GM12878 (cell line): ENCODE data around the gene ABI3. TPM values are rescaled to one million over a fixed set of nuclear protein-coding genes. Genes with fewer than 3 reads are reported as not detected.

Experiments used
- ATAC-seq: fragments of 200-7000 bp; cut with Tn5 transposase; 3 replicates; pipeline ENCODE4 v1.9.1; 2020; ENCODE audit warnings: mild to moderate bottlenecking, moderate library complexity
- BruUV-seq: library from RNA; stranded (reverse); fragments of 400-500 nt; replicated peaks from 2 replicates; lab custom pipeline; 2021; lab: Mats Ljungman, UMichigan
- CTCF ChIA-PET: fragments of 300-600 bp; sonication (Branson Sonifier 250); formaldehyde crosslinking; extraction: SDS; loops from one replicate; lab custom pipeline; 2021; ENCODE audit warnings: inconsistent platforms; lab: Yijun Ruan, JAX
- POLR2A ChIA-PET: fragments of 350-600 bp; formaldehyde crosslinking; extraction: SDS; loops from one replicate; lab custom pipeline; 2021; ENCODE audit warnings: inconsistent platforms; lab: Charles Lee
- RAD21 ChIA-PET: fragments of 300-600 bp; sonication (Branson Sonifier 250); formaldehyde crosslinking; loops from one replicate; lab custom pipeline; 2023; ENCODE audit warnings: antibody characterized with exemption; ENCODE audit not compliant: unreplicated experiment; lab: Charles Lee
- SMC1A ChIA-PET: fragments of 300-600 bp; sonication (Branson Sonifier 250); formaldehyde crosslinking; loops from one replicate; lab custom pipeline; 2023; ENCODE audit not compliant: unreplicated experiment, uncharacterized antibody; lab: Charles Lee
- DNase-seq: peaks from one replicate; pipeline ENCODE4 v3.0.0-alpha.2; 2011; ENCODE audit warnings: low read depth, low spot score
- FAIRE-seq: peaks from 3 replicates; lab custom pipeline; 2011; peaks lifted over from hg19 to GRCh38; lab: Jason Lieb, UNC
- H2AFZ ChIP-seq: 2 replicates; pipeline ENCODE4 v1.6.0; 2011; ENCODE audit warnings: low read depth, low read length, control low read depth; ENCODE audit not compliant: control insufficient read depth
- H3K27ac ChIP-seq: 2 replicates; pipeline ENCODE4 v1.5.1; 2011; ENCODE audit warnings: control low read depth; ENCODE audit not compliant: control insufficient read depth, insufficient read depth
- H3K27me3 ChIP-seq, 2 experiments: replicated peaks in 1 of 2; 2 replicates each; pipeline versions ENCODE4 v1.6.0 to v1.6.1; 2011; ENCODE audit warnings: low read length in 1 of 2; ENCODE audit not compliant: control insufficient read depth in 2 of 2, insufficient read depth in 2 of 2
- H3K36me3 ChIP-seq, 2 experiments: 2 replicates each; pipeline ENCODE4 v1.5.1; 2011; ENCODE audit warnings: low read length in 1 of 2; ENCODE audit not compliant: control insufficient read depth in 2 of 2, insufficient read depth in 2 of 2
- H3K4me1 ChIP-seq: 2 replicates; pipeline ENCODE4 v1.6.1; 2011; ENCODE audit warnings: mild to moderate bottlenecking, low read length, moderate library complexity, mixed read lengths; ENCODE audit not compliant: control insufficient read depth, insufficient read depth
- H3K4me2 ChIP-seq: 2 replicates; pipeline ENCODE4 v1.6.0; 2011; ENCODE audit warnings: control low read depth; ENCODE audit not compliant: control insufficient read depth, insufficient read depth
- H3K4me3 ChIP-seq: fragments of 200-600 bp; sonication (generic); 2 replicates; pipeline ENCODE4 v1.5.1; 2016
- H3K79me2 ChIP-seq: 2 replicates; pipeline ENCODE4 v1.6.0; 2011; ENCODE audit warnings: low read length; ENCODE audit not compliant: control insufficient read depth, insufficient read depth
- H3K9ac ChIP-seq: 2 replicates; pipeline ENCODE4 v1.8.0; 2011; ENCODE audit warnings: low read length, control low read depth, mixed read lengths; ENCODE audit not compliant: control insufficient read depth, insufficient read depth
- H3K9me3 ChIP-seq: replicated peaks from 3 replicates; pipeline ENCODE4 v1.5.1; 2011; ENCODE audit warnings: mild to moderate bottlenecking, low read length; ENCODE audit not compliant: control insufficient read depth, insufficient read depth
- H4K20me1 ChIP-seq: 2 replicates; pipeline ENCODE4 v1.6.0; 2011; ENCODE audit not compliant: control insufficient read depth, insufficient read depth
- ETV6 ChIP-seq, 2 experiments: fragments of 450-650 bp in 1 of 2; IDR thresholded peaks in 1 of 2; conservative IDR thresholded peaks in 1 of 2; 2 replicates each; pipeline ENCODE4 v1.6.1; 2014; ENCODE audit warnings: antibody characterized with exemption in 1 of 2, borderline replicate concordance in 1 of 2, low read depth in 1 of 2, mild to moderate bottlenecking in 1 of 2, moderate library complexity in 1 of 2
- RBBP5 ChIP-seq: fragments of 200-600 bp; sonication (generic); conservative IDR thresholded peaks from 2 replicates; pipeline ENCODE4 v1.6.1; 2016
- RCOR1 ChIP-seq: conservative IDR thresholded peaks from 2 replicates; pipeline ENCODE4 v1.6.1; 2012; ENCODE audit warnings: low read depth, low read length, improper control_type of control experiment
- SRF ChIP-seq, 2 experiments: IDR thresholded peaks; 2 replicates each; pipeline ENCODE4 v1.6.1; 2011; ENCODE audit warnings: low read depth in 2 of 2, low read length in 2 of 2, mild to moderate bottlenecking in 1 of 2, moderate library complexity in 1 of 2
- ZNF24 ChIP-seq: fragments of 450-650 bp; IDR thresholded peaks from 2 replicates; pipeline ENCODE4 v1.6.1; 2017; ENCODE audit warnings: antibody characterized with exemption, mild to moderate bottlenecking
- WGBS: methylation state at CpG from one replicate; pipeline ENCODE4 v1.1.6; 2016; ENCODE audit warnings: low lambda C conversion rate; ENCODE audit not compliant: insufficient replicate concordance, insufficient coverage; ENCODE audit errors: missing lambda C conversion rate; 5-methylcytosine and 5-hydroxymethylcytosine counted together
- in situ Hi-C: fragments of 300-500 bp; cut with MboI; formaldehyde crosslinking; loops from 9 replicates; pipeline ENCODE4 v1.14.3; 2018; ENCODE audit warnings: mixed read lengths
- intact Hi-C: fragments of 100-400 bp; cut with micrococcal nuclease; formaldehyde crosslinking; loops from one replicate; pipeline ENCODE4 v1.14.2; 2022; ENCODE audit not compliant: unreplicated experiment
- polyA plus RNA-seq, 11 experiments: library from polyadenylated mRNA; depleted of rRNA in 4 of 11; unstranded in 6 of 11; stranded (reverse) in 5 of 11; fragments of >200 nt; fragmentation: Nextera tagmentation in 4 of 11; fragmentation: Illumina TruSeq in 1 of 11; extraction: Ambion mirVana in 4 of 11; extraction: Trizol in 1 of 11; gene quantifications; 1 replicate in 1 of 11; 2 replicates in 10 of 11; pipeline versions ENCODE4 v1.2.1 to v1.2.3, GENCODE V29; 2011 to 2016; ENCODE audit warnings: inconsistent platforms in 2 of 11, missing spikeins in 2 of 11, low read depth in 1 of 11
- total RNA-seq, 4 experiments: library from RNA; depleted of rRNA in 3 of 4; stranded (reverse); fragments of >200 nt in 3 of 4; fragmentation: Illumina TruSeq in 1 of 4; extraction: Trizol in 1 of 4; gene quantifications; 2 replicates each; pipeline versions ENCODE4 v1.2.1 to v1.2.3, GENCODE V29; 2013 to 2021
- TF ChIP-seq, protein P1 (sequence below): IDR thresholded peaks from 2 replicates; pipeline ENCODE4 v1.6.1; 2012; ENCODE audit warnings: low read depth, low read length, improper control_type of control experiment

Gene ABI3
- total and polyA plus RNA-seq, 10 of the 15 experiments (the other 5 are each of a cell fraction or from before 2014, with no cell fraction given): 13.4 to 109 (median 51.1) TPM

DNA sequence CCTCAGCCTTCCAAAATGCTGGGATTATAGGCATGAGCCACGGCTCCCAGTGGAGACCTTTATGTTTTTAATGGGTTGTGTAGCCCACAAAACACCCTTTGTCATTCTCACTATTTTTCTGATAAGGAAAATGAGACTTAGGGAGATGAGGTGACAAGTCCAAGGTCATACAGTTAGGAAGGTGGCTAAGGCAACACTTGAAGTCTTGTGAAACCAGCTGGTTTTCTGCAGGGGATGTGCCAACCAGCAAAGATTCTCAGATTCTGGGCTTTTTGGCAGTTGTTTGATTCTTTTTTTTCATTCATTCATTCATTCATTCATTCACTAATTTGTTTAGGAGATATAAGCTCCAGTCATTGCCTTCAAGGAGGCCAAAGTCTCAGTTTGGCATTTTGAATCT, 30.1 kb downstream of the ABI3 start:
- POLR2A ChIA-PET: interaction anchor here (0.6 kb wide), 2 partner anchors 26 to 195 kb away, joined by 3 to 7 read pairs; no protein-coding TSS in a partner anchor
- TF ChIP-seq RBBP5: no peak
- TF ChIP-seq ZNF24: peak; percentile 70
- TF ChIP-seq, protein P1, sequence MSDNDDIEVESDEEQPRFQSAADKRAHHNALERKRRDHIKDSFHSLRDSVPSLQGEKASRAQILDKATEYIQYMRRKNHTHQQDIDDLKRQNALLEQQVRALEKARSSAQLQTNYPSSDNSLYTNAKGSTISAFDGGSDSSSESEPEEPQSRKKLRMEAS: no peak
- Histone ChIP-seq H3K9ac (no peak overlapping the region), H3K27ac (no peak overlapping the region), H3K4me3 (no peak overlapping the region), H2AFZ (no peak overlapping the region), H3K4me1 (no peaks in the 10 kb centered on the region), H3K79me2 (no peaks in the 10 kb centered on the region), H4K20me1 (no peaks in the 10 kb centered on the region), H3K27me3 (peaks cover 0 to 2% of the 10 kb centered on the region in 2 experiments; a peak in 1 of 4 replicates), H3K36me3 (no peaks in the 10 kb centered on the region), H3K4me2 (no peak overlapping the region), H3K9me3 (no peaks in the 10 kb centered on the region)
- no TSS peak for BruUV-seq
- DNase-seq (no peak), ATAC-seq (no peak), FAIRE-seq (no peak)
- SMC1A ChIA-PET: no interaction called here
- 0% methylated on average over 1 of the region's 1 CpG for WGBS
- in situ Hi-C loops (no loop called here), intact Hi-C loops (no loop called here)
- CTCF ChIA-PET: interaction anchor here (0.7 to 2.5 kb wide), 6 partner anchors 9 to 128 kb away, joined by 3 to 7 read pairs (median 3); no protein-coding TSS in a partner anchor
- RAD21 ChIA-PET: interaction anchor here (1.3 kb wide), 1 partner anchor 41 kb away, joined by 3 read pairs; no protein-coding TSS in a partner anchor

DNA sequence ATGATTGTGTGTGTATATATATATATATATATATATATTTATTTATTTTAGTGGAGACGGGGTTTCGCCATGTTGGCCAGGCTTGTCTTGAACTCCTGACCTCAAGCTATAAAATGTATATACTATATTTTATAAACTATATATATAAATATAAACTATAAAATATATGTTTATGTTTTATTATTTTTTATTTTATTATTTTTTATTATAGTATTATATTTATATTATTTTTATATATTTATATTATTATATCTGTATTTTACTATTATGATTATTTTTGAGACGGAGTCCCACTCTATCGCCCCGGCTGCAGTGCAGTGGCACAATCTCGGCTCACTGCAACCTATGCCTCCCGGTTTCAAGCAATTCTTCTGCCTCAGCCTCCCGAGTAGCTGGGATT, 30.5 kb downstream of the ABI3 start:
- RAD21 ChIA-PET: interaction anchor here (1.3 kb wide), 1 partner anchor 41 kb away, joined by 3 read pairs; no protein-coding TSS in a partner anchor
- H4K20me1 ChIP-seq: no peaks in the 10 kb centered on the region
- in situ Hi-C loops (no loop called here), intact Hi-C loops (no loop called here)
- H3K27me3 ChIP-seq: peaks cover 0 to 2% of the 10 kb centered on the region in 2 experiments; a peak in 1 of 4 replicates
- H3K9me3 ChIP-seq: no peaks in the 10 kb centered on the region
- no peak for ATAC-seq
- BruUV-seq: no TSS peak
- no peaks in the 10 kb centered on the region for H3K4me1 ChIP-seq
- TF ChIP-seq ETV6 (conservative IDR thresholded peaks at IDR 0.05 in 1 of 2, IDR thresholded peaks at IDR 0.05 in 1 of 2; ENCODE audit: borderline replicate concordance in 1 of 2, low read depth in 1 of 2): no peak
- TF ChIP-seq SRF (IDR thresholded peaks at IDR 0.05; ENCODE audit: low read depth in 2 of 2, low read length in 2 of 2): no peak
- no peak for TF ChIP-seq RCOR1
- TF ChIP-seq, all 136 proteins: peak for 0
- ChIA-PET POLR2A (interaction anchor here (0.6 kb wide), 2 partner anchors 26 to 195 kb away, joined by 3 to 7 read pairs; no protein-coding TSS in a partner anchor), SMC1A (interaction anchor here (0.7 kb wide), 1 partner anchor 73 kb away, joined by 3 read pairs; no protein-coding TSS in a partner anchor), CTCF (interaction anchor here (1.0 to 2.5 kb wide), 4 partner anchors 10 to 127 kb away, joined by 3 to 7 read pairs (median 3); no protein-coding TSS in a partner anchor)
- Histone ChIP-seq H3K36me3 (no peaks in the 10 kb centered on the region), H3K4me2 (no peak overlapping the region), H3K9ac (no peak overlapping the region), H3K4me3 (no peak overlapping the region), H2AFZ (no peak overlapping the region), H3K79me2 (no peaks in the 10 kb centered on the region), H3K27ac (no peak overlapping the region)
- WGBS: 86% methylated on average over 8 of the region's 8 CpGs
- FAIRE-seq (no peak), DNase-seq (no peak)
